HG03045 (cell line): Measurements from ENCODE around the gene CGB1.

Experiments used
- ATAC-seq: cut with Tn5 transposase; IDR thresholded peaks from one replicate; pipeline ENCODE4 v1.9.1; 2021; ENCODE audit warnings: mild to moderate bottlenecking, moderate library complexity; ENCODE audit not compliant: unreplicated experiment

The CGB1 gene

GRCh38 chr19:48999481-49000325 lies 37.0 kb downstream of the CGB1 start:
- no peak for ATAC-seq

- no peak for ATAC-seq
These were observed 38.7 kb downstream of the CGB1 start for GRCh38 chr19:48997972-48998371.

GRCh38 chr19:48994035-48994386 lies 42.7 kb downstream of the CGB1 start:
- ATAC-seq: no peak

- ATAC-seq: peak; percentile 86
These were observed 43.3 kb downstream of the CGB1 start, which contains the start of the genes GYS1 and RUVBL2 for GRCh38 chr19:48993175-48994034. TSS of gene GYS1 (minus strand) at chr19:48993309. CDS start at chr19:48993112, 197 bp downstream. TSS of gene RUVBL2 (plus strand) at chr19:48993887. CDS start at chr19:48993912, 25 bp downstream.

- no peak for ATAC-seq
These were observed 44.0 kb downstream of the CGB1 start for GRCh38 chr19:48992581-48993174.

GRCh38 chr19:48991873-48992580 lies 44.7 kb downstream of the CGB1 start:
- ATAC-seq: no peak

- ATAC-seq: no peak
These were observed 45.6 kb downstream of the CGB1 start for GRCh38 chr19:48991011-48991609.

GRCh38 chr19:48990400-48990799 lies 46.3 kb downstream of the CGB1 start:
- no peak for ATAC-seq

- no peak for ATAC-seq
These were observed 46.9 kb downstream of the CGB1 start for GRCh38 chr19:48989701-48990291.

GRCh38 chr19:48988860-48989259 lies 47.8 kb downstream of the CGB1 start:
- no peak for ATAC-seq

GRCh38 chr19:48988286-48988685 lies 48.4 kb downstream of the CGB1 start:
- ATAC-seq: no peak

GRCh38 chr19:48987323-48987722 lies 49.4 kb downstream of the CGB1 start:
- ATAC-seq: no peak

GRCh38 chr19:48986211-48986610 lies 50.5 kb downstream of the CGB1 start:
- ATAC-seq: no peak

GRCh38 chr19:48985711-48986110 lies 51.0 kb downstream of the CGB1 start:
- ATAC-seq: no peak
